ENCODE results near the gene CLCN7. TPM values are rescaled to one million over a fixed set of nuclear protein-coding genes. Genes with fewer than 3 reads are reported as not detected.

CLCN7 gene
- total RNA-seq, 1 experiment from 2014 or later: 48.2 TPM

DNA sequence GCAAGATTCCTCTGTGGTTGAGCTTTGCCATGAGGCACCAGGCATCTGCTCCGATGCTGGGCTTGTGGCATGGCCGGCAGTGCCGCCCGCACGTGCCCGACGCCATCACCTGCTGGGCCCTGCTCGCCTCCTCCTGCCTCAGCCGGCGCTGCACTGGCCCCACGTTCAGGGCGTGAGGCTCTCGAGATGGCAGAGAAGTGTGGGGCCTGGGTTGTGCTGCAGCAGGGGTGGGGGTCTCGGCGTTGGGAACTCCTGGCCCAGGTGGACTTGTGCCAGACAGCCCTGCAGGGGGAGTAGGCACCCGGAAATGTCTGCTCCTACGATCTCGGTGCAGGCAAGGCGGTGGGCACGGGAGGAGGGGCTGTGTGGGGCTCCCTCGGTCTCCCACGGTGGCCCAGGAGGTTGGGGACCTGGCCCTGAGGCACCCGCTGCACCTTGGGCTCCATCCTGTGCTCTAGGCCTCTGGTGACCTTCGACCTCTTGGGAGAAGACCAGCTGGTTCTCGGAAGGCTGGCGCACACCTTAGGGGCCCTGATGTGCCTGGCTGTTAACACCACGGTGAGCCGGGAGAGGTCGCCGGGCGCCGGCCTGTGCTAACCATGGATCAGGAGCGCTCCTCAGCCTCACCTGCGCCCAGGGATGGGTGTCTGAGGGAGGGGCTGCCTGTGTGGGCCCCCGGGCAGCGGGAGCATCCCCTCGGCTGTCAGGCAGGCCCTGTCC is 31.8 kb upstream of the CLCN7 start:
- no peaks in the 10 kb centered on the region for H4K20me1 ChIP-seq (ENCODE audit: low read length)
- intact Hi-C loops (cut with micrococcal nuclease): no loop called here
- H3K9me3 ChIP-seq (ENCODE audit: low read length): no peaks in the 10 kb centered on the region
- ATAC-seq: no peak
- no TSS peak for BruUV-seq (replicated peaks)
- H3K4me3 ChIP-seq (ENCODE audit: low read length): no peak overlapping the region
- H3K4me2 ChIP-seq (ENCODE audit: low read length): no peak overlapping the region
- H3F3A ChIP-seq (ENCODE audit: low read length, unreplicated experiment): no peaks in the 10 kb centered on the region
- H2AFZ ChIP-seq (ENCODE audit: low read length): no peak overlapping the region
- DNase-seq: no peak
- H3K36me3 ChIP-seq (ENCODE audit: low read depth, low read length): no peaks in the 10 kb centered on the region
- no peaks in the 10 kb centered on the region for H3K27me3 ChIP-seq (ENCODE audit: low read length)
- no peaks in the 10 kb centered on the region for H3K9me2 ChIP-seq (replicated peaks; ENCODE audit: low read length)
- no peak for TF ChIP-seq EZH2 (IDR thresholded peaks at IDR 0.05; ENCODE audit: low read length, unreplicated experiment)
- no peaks in the 10 kb centered on the region for H3K79me2 ChIP-seq (ENCODE audit: low read length)
- no peak overlapping the region for H3K9ac ChIP-seq (ENCODE audit: low read length)
- no peak overlapping the region for H3K27ac ChIP-seq (ENCODE audit: low read length)
- H3K4me1 ChIP-seq (ENCODE audit: insufficient read depth, low read length): no peaks in the 10 kb centered on the region
- ChIA-PET POLR2A (ENCODE audit: unreplicated experiment) (no interaction called here), CTCF (no interaction called here)

GRCh38 chr16:1505912-1506311 is 31.1 kb upstream of the CLCN7 start:
- CTCF ChIA-PET: no interaction called here
- TF ChIP-seq, protein P1, sequence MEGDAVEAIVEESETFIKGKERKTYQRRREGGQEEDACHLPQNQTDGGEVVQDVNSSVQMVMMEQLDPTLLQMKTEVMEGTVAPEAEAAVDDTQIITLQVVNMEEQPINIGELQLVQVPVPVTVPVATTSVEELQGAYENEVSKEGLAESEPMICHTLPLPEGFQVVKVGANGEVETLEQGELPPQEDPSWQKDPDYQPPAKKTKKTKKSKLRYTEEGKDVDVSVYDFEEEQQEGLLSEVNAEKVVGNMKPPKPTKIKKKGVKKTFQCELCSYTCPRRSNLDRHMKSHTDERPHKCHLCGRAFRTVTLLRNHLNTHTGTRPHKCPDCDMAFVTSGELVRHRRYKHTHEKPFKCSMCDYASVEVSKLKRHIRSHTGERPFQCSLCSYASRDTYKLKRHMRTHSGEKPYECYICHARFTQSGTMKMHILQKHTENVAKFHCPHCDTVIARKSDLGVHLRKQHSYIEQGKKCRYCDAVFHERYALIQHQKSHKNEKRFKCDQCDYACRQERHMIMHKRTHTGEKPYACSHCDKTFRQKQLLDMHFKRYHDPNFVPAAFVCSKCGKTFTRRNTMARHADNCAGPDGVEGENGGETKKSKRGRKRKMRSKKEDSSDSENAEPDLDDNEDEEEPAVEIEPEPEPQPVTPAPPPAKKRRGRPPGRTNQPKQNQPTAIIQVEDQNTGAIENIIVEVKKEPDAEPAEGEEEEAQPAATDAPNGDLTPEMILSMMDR (conservative IDR thresholded peaks at IDR 0.05; ENCODE audit: low read depth, low read length): no peak
- TF ChIP-seq EZH2 (IDR thresholded peaks at IDR 0.05; ENCODE audit: low read length, unreplicated experiment): no peak

DNA sequence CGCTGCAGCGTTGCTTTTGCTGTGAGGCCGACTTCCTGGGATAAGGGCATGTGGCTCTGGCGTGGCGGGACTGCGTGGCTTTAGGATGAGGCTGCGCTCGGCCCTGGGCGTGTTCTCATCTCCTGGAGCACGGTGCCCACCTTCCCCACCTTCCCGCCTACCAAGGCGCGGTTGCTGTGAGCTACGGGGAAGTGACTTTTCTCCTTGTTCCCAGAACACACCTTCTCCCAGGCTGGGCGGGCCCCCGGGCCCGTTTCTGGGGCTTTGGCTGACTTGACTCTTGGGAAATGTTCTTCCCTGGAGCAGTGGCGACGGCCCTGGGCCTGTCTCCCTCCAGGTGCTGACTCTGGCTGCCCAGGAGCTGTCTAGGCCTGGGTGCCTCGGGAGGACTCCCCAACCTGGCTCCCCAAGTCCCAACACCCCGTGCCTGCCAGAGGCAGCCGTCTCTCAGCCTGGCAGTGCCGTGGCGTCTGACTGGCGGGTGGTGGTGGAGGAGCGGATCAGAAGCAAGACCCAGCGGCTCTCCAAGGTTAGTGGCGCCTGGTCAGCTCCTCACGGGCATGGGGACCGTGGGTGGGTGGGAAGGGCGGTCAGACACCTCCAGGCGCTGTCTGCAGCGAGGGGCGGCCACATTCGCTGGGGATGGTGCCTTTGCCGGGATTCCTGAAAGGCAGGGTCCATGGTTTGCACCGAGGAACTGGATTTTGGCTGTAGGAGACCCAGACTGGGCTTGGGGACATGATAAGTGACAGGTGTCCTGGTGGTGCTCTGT is 30.4 kb upstream of the CLCN7 start:
- intact Hi-C loops (cut with micrococcal nuclease): no loop called here
- ATAC-seq: no peak
- Histone ChIP-seq H3K9me2 (replicated peaks; ENCODE audit: low read length) (no peaks in the 10 kb centered on the region), H3K36me3 (ENCODE audit: low read depth, low read length) (no peaks in the 10 kb centered on the region), H3K4me3 (ENCODE audit: low read length) (no peak overlapping the region), H3F3A (ENCODE audit: low read length, unreplicated experiment) (no peaks in the 10 kb centered on the region), H3K27ac (ENCODE audit: low read length) (no peak overlapping the region), H3K27me3 (ENCODE audit: low read length) (no peaks in the 10 kb centered on the region), H3K9me3 (ENCODE audit: low read length) (no peaks in the 10 kb centered on the region), H3K4me1 (ENCODE audit: insufficient read depth, low read length) (no peaks in the 10 kb centered on the region), H3K79me2 (ENCODE audit: low read length) (no peaks in the 10 kb centered on the region), H4K20me1 (ENCODE audit: low read length) (no peaks in the 10 kb centered on the region), H2AFZ (ENCODE audit: low read length) (no peak overlapping the region), H3K4me2 (ENCODE audit: low read length) (no peak overlapping the region), H3K9ac (ENCODE audit: low read length) (no peak overlapping the region)
- BruUV-seq (replicated peaks): no TSS peak
- POLR2A ChIA-PET (ENCODE audit: unreplicated experiment): no interaction called here
- no peak for TF ChIP-seq EZH2 (IDR thresholded peaks at IDR 0.05; ENCODE audit: low read length, unreplicated experiment)
- TF ChIP-seq, protein P1 (conservative IDR thresholded peaks at IDR 0.05; ENCODE audit: low read depth, low read length): no peak
- no peak for TF ChIP-seq EZH2phosphoT487 (IDR thresholded peaks at IDR 0.05; ENCODE audit: borderline replicate concordance, low read length)
- CTCF ChIA-PET: no interaction called here
- no peak for DNase-seq

More at GRCh38 chr16:1505912-1506311, 31.1 kb upstream of the CLCN7 start:
- Histone ChIP-seq H4K20me1 (ENCODE audit: low read length) (no peaks in the 10 kb centered on the region), H3K79me2 (ENCODE audit: low read length) (no peaks in the 10 kb centered on the region), H3K4me2 (ENCODE audit: low read length) (no peak overlapping the region), H3K4me3 (ENCODE audit: low read length) (no peak overlapping the region), H3K36me3 (ENCODE audit: low read depth, low read length) (no peaks in the 10 kb centered on the region), H3K27ac (ENCODE audit: low read length) (no peak overlapping the region), H2AFZ (ENCODE audit: low read length) (no peak overlapping the region), H3K9me3 (ENCODE audit: low read length) (no peaks in the 10 kb centered on the region), H3K9ac (ENCODE audit: low read length) (no peak overlapping the region), H3K9me2 (replicated peaks; ENCODE audit: low read length) (no peaks in the 10 kb centered on the region), H3F3A (ENCODE audit: low read length, unreplicated experiment) (no peaks in the 10 kb centered on the region), H3K4me1 (ENCODE audit: insufficient read depth, low read length) (no peaks in the 10 kb centered on the region), H3K27me3 (ENCODE audit: low read length) (no peaks in the 10 kb centered on the region)
- BruUV-seq (replicated peaks): no TSS peak
- DNase-seq: no peak
- no peak for ATAC-seq
- intact Hi-C loops (cut with micrococcal nuclease): no loop called here
- POLR2A ChIA-PET (ENCODE audit: unreplicated experiment): no interaction called here

Measured in PC-3 (cell line).